Testis (tissue), 2 donors: ENCODE data around the gene NPIPA3.
"Not testable (repeated sequence)": the region's sequence is repeated elsewhere in the genome, so short reads cannot be mapped to it uniquely, and the experiment has no call there.

Experiments used
- POLR2A ChIP-seq: fragments of 450-650 bp; IDR thresholded peaks from one replicate; pipeline ENCODE4 v1.6.1; 2017; ENCODE audit warnings: antibody characterized with exemption, mild to moderate bottlenecking, moderate library complexity
- TF ChIP-seq, protein P1 (sequence below), 3 experiments: fragments of 450-650 bp in 2 of 3; fragments of 200-600 bp in 1 of 3; sonication (generic) in 1 of 3; IDR thresholded peaks; one replicate each; pipeline ENCODE4 v1.5.1; 2016 to 2019; ENCODE audit warnings: antibody characterized with exemption in 3 of 3, mild to moderate bottlenecking in 2 of 3, moderate library complexity in 1 of 3

GRCh38 chr16:14702672-14703071 is 539 bp upstream of the NPIPA3 start:
- not testable (repeated sequence) for TF ChIP-seq POLR2A
- TF ChIP-seq, protein P1, sequence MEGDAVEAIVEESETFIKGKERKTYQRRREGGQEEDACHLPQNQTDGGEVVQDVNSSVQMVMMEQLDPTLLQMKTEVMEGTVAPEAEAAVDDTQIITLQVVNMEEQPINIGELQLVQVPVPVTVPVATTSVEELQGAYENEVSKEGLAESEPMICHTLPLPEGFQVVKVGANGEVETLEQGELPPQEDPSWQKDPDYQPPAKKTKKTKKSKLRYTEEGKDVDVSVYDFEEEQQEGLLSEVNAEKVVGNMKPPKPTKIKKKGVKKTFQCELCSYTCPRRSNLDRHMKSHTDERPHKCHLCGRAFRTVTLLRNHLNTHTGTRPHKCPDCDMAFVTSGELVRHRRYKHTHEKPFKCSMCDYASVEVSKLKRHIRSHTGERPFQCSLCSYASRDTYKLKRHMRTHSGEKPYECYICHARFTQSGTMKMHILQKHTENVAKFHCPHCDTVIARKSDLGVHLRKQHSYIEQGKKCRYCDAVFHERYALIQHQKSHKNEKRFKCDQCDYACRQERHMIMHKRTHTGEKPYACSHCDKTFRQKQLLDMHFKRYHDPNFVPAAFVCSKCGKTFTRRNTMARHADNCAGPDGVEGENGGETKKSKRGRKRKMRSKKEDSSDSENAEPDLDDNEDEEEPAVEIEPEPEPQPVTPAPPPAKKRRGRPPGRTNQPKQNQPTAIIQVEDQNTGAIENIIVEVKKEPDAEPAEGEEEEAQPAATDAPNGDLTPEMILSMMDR (IDR thresholded peaks at IDR 0.05) = not testable (repeated sequence)
